ENCODE data around the gene QSOX2. TPM values are rescaled to one million over a fixed set of nuclear protein-coding genes. Genes with fewer than 3 reads are reported as not detected.

The QSOX2 gene
- total and polyA plus RNA-seq, 4 donors: 4.9 to 12.2 (median 10.3) TPM

DNA sequence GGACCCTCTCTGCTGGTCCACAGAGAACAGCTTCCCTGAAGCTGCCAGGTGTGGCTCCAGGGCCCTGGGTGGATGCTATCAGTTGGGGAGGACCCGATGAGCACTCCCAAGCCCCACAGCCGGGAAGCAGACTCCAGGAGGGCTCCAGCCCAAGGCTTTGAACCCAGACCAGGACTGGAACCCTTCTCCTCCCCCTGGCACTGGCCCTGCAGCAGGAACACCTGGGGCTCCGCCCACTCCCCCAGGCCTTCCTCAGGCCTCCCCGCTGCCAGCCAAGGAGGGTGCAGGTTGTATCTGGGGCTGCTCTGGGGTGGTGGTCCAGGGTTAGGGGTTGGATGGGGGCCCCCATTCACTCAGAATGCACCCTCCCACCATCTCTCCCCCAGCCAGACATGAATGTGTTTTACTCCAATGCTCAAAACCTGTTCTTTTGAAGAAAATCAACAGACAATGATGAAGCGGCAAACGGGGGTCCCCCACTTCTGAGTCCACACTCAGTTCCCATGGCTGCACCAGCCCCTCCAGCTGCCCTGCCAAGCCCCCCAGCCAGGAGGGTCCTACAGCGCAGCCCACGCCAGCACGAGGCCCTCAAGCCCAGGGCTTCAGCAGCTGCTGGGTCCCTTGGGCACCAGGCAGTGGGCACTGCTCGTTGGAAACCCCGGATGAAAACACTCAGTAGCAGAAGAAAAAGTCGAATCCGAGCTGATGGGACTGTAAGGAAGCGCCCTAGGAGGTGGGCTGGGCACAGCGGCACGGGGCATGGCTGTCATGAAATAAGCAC lies 35.1 kb upstream of the QSOX2 start:
- no peak overlapping the region for H3K9ac ChIP-seq (ENCODE audit: insufficient read depth in 1 of 2, low read length in 2 of 2)
- TF ChIP-seq, protein P1, sequence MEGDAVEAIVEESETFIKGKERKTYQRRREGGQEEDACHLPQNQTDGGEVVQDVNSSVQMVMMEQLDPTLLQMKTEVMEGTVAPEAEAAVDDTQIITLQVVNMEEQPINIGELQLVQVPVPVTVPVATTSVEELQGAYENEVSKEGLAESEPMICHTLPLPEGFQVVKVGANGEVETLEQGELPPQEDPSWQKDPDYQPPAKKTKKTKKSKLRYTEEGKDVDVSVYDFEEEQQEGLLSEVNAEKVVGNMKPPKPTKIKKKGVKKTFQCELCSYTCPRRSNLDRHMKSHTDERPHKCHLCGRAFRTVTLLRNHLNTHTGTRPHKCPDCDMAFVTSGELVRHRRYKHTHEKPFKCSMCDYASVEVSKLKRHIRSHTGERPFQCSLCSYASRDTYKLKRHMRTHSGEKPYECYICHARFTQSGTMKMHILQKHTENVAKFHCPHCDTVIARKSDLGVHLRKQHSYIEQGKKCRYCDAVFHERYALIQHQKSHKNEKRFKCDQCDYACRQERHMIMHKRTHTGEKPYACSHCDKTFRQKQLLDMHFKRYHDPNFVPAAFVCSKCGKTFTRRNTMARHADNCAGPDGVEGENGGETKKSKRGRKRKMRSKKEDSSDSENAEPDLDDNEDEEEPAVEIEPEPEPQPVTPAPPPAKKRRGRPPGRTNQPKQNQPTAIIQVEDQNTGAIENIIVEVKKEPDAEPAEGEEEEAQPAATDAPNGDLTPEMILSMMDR (IDR thresholded peaks at IDR 0.05; ENCODE audit: control extremely low read depth, extremely low read depth): no peak
- WGBS, 2 donors: 90 to 92% methylated on average over 16 of the region's 16 CpGs
- ATAC-seq (ENCODE audit: insufficient read depth, low FRiP score) (no peak), DNase-seq (no peak)
- H3K4me3 ChIP-seq: no peak overlapping the region
- H3K27ac ChIP-seq (ENCODE audit: low read depth in 1 of 2, low read length in 1 of 2): no peak overlapping the region
- H3K9me3 ChIP-seq (ENCODE audit: control insufficient read depth in 4 of 4, insufficient read depth in 3 of 4, low read length in 3 of 4): peaks cover 0 to 7% (median 0%) of the 10 kb centered on the region in 4 donors
- H3K27me3 ChIP-seq (ENCODE audit: control insufficient read depth in 3 of 3, insufficient read depth in 3 of 3, low read length in 2 of 3): peaks cover 0 to 6% (median 0%) of the 10 kb centered on the region in 3 donors
- no peaks in the 10 kb centered on the region for H3K36me3 ChIP-seq (ENCODE audit: control insufficient read depth in 4 of 4, insufficient read depth in 4 of 4, low read length in 4 of 4)
- peaks cover 0 to 4% (median 0%) of the 10 kb centered on the region in 5 donors for H3K4me1 ChIP-seq (ENCODE audit: control insufficient read depth in 5 of 5, insufficient read depth in 5 of 5, low read length in 5 of 5)

DNA sequence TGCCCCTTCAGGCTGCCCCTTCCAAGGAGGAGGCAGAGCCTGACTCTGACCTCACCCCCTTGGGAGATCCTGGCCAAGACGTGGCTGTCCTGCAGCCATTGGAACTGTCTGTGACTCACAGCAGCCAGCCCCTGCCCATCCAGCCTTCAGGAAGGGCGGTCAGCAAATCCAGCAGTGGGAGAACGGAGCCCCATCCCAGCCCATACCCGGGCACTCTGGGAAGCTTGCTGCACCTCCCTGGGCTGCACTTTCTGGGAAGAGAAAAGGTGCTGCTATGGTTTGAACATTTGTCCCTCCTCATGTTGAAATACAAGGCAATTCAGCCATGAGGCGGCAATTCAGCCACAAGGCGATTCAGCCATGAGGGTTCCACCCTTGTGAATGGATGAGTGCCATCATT lies 33.9 kb upstream of the QSOX2 start:
- WGBS, 2 donors: 85 to 91% methylated on average over 5 to 6 of the region's 6 CpGs

DNA sequence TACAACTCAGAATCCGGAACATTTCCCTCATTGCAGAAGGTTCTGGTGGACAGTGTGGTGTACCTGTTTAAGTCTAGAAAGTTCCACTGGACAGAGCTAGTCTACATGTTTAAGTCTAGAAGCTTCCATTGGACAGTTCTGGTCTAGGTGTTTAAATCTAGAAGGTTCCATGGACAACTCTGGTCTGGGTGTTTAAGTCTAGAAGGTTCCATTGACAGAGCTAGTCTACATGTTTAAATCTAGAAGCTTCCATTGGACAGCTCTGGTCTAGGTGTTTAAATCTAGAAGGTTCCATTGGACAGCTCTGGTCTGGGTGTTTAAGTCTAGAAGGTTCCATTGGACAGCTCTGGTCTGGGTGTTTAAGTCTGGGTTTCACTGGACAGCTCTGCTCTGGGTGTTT lies 33.3 kb upstream of the QSOX2 start:
- peaks cover 0 to 8% (median 0%) of the 10 kb centered on the region in 4 donors for H3K9me3 ChIP-seq (ENCODE audit: control insufficient read depth in 4 of 4, insufficient read depth in 3 of 4, low read length in 3 of 4)
- H3K4me1 ChIP-seq (ENCODE audit: control insufficient read depth in 5 of 5, insufficient read depth in 5 of 5, low read length in 5 of 5): peaks cover 0 to 4% (median 0%) of the 10 kb centered on the region in 5 donors
- TF ChIP-seq, protein P1 (IDR thresholded peaks at IDR 0.05; ENCODE audit: control extremely low read depth, extremely low read depth): no peak
- 87 to 100% methylated on average over 1 of the region's 1 CpG for WGBS, 2 donors
- H3K9ac ChIP-seq (ENCODE audit: insufficient read depth in 1 of 2, low read length in 2 of 2): no peak overlapping the region
- no peak for DNase-seq
- H3K36me3 ChIP-seq (ENCODE audit: control insufficient read depth in 4 of 4, insufficient read depth in 4 of 4, low read length in 4 of 4): no peaks in the 10 kb centered on the region
- H3K27me3 ChIP-seq (ENCODE audit: control insufficient read depth in 3 of 3, insufficient read depth in 3 of 3, low read length in 2 of 3): peaks cover 0 to 4% (median 0%) of the 10 kb centered on the region in 3 donors
- no peak overlapping the region for H3K4me3 ChIP-seq
- H3K27ac ChIP-seq (ENCODE audit: low read depth in 1 of 2, low read length in 1 of 2): no peak overlapping the region
- ATAC-seq (ENCODE audit: insufficient read depth, low FRiP score): no peak

More for the DNA sequence above, 33.9 kb upstream of the QSOX2 start:
- DNase-seq (no peak), ATAC-seq (ENCODE audit: insufficient read depth, low FRiP score) (no peak)
- no peak overlapping the region for H3K9ac ChIP-seq (ENCODE audit: insufficient read depth in 1 of 2, low read length in 2 of 2)
- H3K9me3 ChIP-seq (ENCODE audit: control insufficient read depth in 4 of 4, insufficient read depth in 3 of 4, low read length in 3 of 4): peaks cover 0 to 6% (median 0%) of the 10 kb centered on the region in 4 donors
- TF ChIP-seq, protein P1 (IDR thresholded peaks at IDR 0.05; ENCODE audit: control extremely low read depth, extremely low read depth): no peak
- H3K4me3 ChIP-seq: no peak overlapping the region
- peaks cover 0 to 4% (median 0%) of the 10 kb centered on the region in 5 donors for H3K4me1 ChIP-seq (ENCODE audit: control insufficient read depth in 5 of 5, insufficient read depth in 5 of 5, low read length in 5 of 5)
- H3K36me3 ChIP-seq (ENCODE audit: control insufficient read depth in 4 of 4, insufficient read depth in 4 of 4, low read length in 4 of 4): no peaks in the 10 kb centered on the region
- peaks cover 0 to 4% (median 0%) of the 10 kb centered on the region in 3 donors for H3K27me3 ChIP-seq (ENCODE audit: control insufficient read depth in 3 of 3, insufficient read depth in 3 of 3, low read length in 2 of 3)
- no peak overlapping the region for H3K27ac ChIP-seq (ENCODE audit: low read depth in 1 of 2, low read length in 1 of 2)
